ENCODE results near the gene WTIP. TPM values are rescaled to one million over a fixed set of nuclear protein-coding genes. Genes with fewer than 3 reads are reported as not detected.
"Not testable (repeated sequence)": the region's sequence is repeated elsewhere in the genome, so short reads cannot be mapped to it uniquely, and the experiment has no call there.

The WTIP gene
- total RNA-seq = under 1 TPM; 0.23 to 0.36 TPM

- Mint-ChIP-seq H3K9me3 (no peaks in the 10 kb centered on the region), H3K36me3 (no peaks in the 10 kb centered on the region), H3K27me3 (peaks cover 57% of the 10 kb centered on the region), H3K4me1 (no peaks in the 10 kb centered on the region), H3K27ac (no peak within 1 kb of the TSS), H3K4me3 (peak within 1 kb of the TSS; percentile 61)
- no peak for DNase-seq
These were observed at the start of gene WTIP for GRCh38 chr19:34480971-34481841. TSS of gene WTIP (plus strand) at chr19:34481758. CDS start at chr19:34481975, 217 bp downstream.

GRCh38 chr19:34432797-34433196 is 48.8 kb upstream of the WTIP start:
- Mint-ChIP-seq H3K4me3 (no peak overlapping the region), H3K36me3 (peaks cover 38% of the 10 kb centered on the region), H3K27me3 (no peaks in the 10 kb centered on the region), H3K27ac (no peak overlapping the region), H3K4me1 (peaks cover 33% of the 10 kb centered on the region), H3K9me3 (no peaks in the 10 kb centered on the region)
- no peak for DNase-seq

- no peak overlapping the region for H3K4me3 Mint-ChIP-seq
- DNase-seq = no peak
- peaks cover 30% of the 10 kb centered on the region for H3K36me3 Mint-ChIP-seq
- H3K4me1 Mint-ChIP-seq = peaks cover 14% of the 10 kb centered on the region
- H3K27ac Mint-ChIP-seq = no peak overlapping the region
- H3K9me3 Mint-ChIP-seq = no peaks in the 10 kb centered on the region
- no peaks in the 10 kb centered on the region for H3K27me3 Mint-ChIP-seq
These were observed 44.8 kb upstream of the WTIP start for GRCh38 chr19:34436716-34437115.

- no peak for DNase-seq
- peaks cover 4% of the 10 kb centered on the region for H3K4me1 Mint-ChIP-seq
- no peaks in the 10 kb centered on the region for H3K9me3 Mint-ChIP-seq
- peaks cover 37% of the 10 kb centered on the region for H3K36me3 Mint-ChIP-seq
- H3K27ac Mint-ChIP-seq = no peak overlapping the region
- no peaks in the 10 kb centered on the region for H3K27me3 Mint-ChIP-seq
- no peak overlapping the region for H3K4me3 Mint-ChIP-seq
These were observed 33.4 kb upstream of the WTIP start for GRCh38 chr19:34448191-34448590.

- Mint-ChIP-seq H3K4me1 (peaks cover 7% of the 10 kb centered on the region), H3K27me3 (no peaks in the 10 kb centered on the region), H3K9me3 (no peaks in the 10 kb centered on the region), H3K36me3 (peaks cover 13% of the 10 kb centered on the region), H3K4me3 (no peak overlapping the region), H3K27ac (no peak overlapping the region)
- DNase-seq = no peak
These were observed 28.8 kb upstream of the WTIP start for GRCh38 chr19:34452723-34453122.

- DNase-seq = no peak
- H3K4me1 Mint-ChIP-seq = peaks cover 7% of the 10 kb centered on the region
- no peak overlapping the region for H3K4me3 Mint-ChIP-seq
- no peaks in the 10 kb centered on the region for H3K27me3 Mint-ChIP-seq
- H3K36me3 Mint-ChIP-seq = peaks cover 14% of the 10 kb centered on the region
- no peaks in the 10 kb centered on the region for H3K9me3 Mint-ChIP-seq
- H3K27ac Mint-ChIP-seq = no peak overlapping the region
These were observed 27.5 kb upstream of the WTIP start for GRCh38 chr19:34454091-34454490.

- peaks cover 16% of the 10 kb centered on the region for H3K36me3 Mint-ChIP-seq
- H3K4me3 Mint-ChIP-seq = no peak overlapping the region
These were observed 26.9 kb upstream of the WTIP start for GRCh38 chr19:34454685-34455084.

GRCh38 chr19:34455783-34456480 is 25.6 kb upstream of the WTIP start:
- peaks cover 22% of the 10 kb centered on the region for H3K36me3 Mint-ChIP-seq
- DNase-seq, H3K4me1 Mint-ChIP-seq, H3K27me3 Mint-ChIP-seq, H3K4me3 Mint-ChIP-seq, H3K27ac Mint-ChIP-seq, H3K9me3 Mint-ChIP-seq: not testable (repeated sequence)

More at GRCh38 chr19:34454685-34455084, 26.9 kb upstream of the WTIP start:
- Mint-ChIP-seq H3K9me3 (no peaks in the 10 kb centered on the region), H3K27me3 (no peaks in the 10 kb centered on the region), H3K4me1 (peaks cover 7% of the 10 kb centered on the region), H3K27ac (no peak overlapping the region)
- no peak for DNase-seq

GRCh38 chr19:34457446-34457845 is 24.1 kb upstream of the WTIP start:
- H3K4me3 Mint-ChIP-seq = no peak overlapping the region

GRCh38 chr19:34458677-34459076 is 22.9 kb upstream of the WTIP start:
- Mint-ChIP-seq H3K27ac (no peak overlapping the region), H3K27me3 (no peaks in the 10 kb centered on the region), H3K4me1 (peaks cover 5% of the 10 kb centered on the region), H3K4me3 (no peak overlapping the region), H3K36me3 (peaks cover 35% of the 10 kb centered on the region), H3K9me3 (no peaks in the 10 kb centered on the region)
- no peak for DNase-seq

More at GRCh38 chr19:34457446-34457845, 24.1 kb upstream of the WTIP start:
- H3K9me3 Mint-ChIP-seq = no peaks in the 10 kb centered on the region
- peaks cover 5% of the 10 kb centered on the region for H3K4me1 Mint-ChIP-seq
- no peaks in the 10 kb centered on the region for H3K27me3 Mint-ChIP-seq
- H3K27ac Mint-ChIP-seq = peak overlapping the region; percentile 60
- no peak for DNase-seq
- peaks cover 32% of the 10 kb centered on the region for H3K36me3 Mint-ChIP-seq

- DNase-seq = no peak
- no peaks in the 10 kb centered on the region for H3K9me3 Mint-ChIP-seq
- H3K4me3 Mint-ChIP-seq = no peak overlapping the region
- peaks cover 2% of the 10 kb centered on the region for H3K4me1 Mint-ChIP-seq
- peak overlapping the region; percentile 19 for H3K27ac Mint-ChIP-seq
- no peaks in the 10 kb centered on the region for H3K27me3 Mint-ChIP-seq
- peaks cover 35% of the 10 kb centered on the region for H3K36me3 Mint-ChIP-seq
These were observed 21.9 kb upstream of the WTIP start for GRCh38 chr19:34459614-34460013.

- no peak for DNase-seq
- no peaks in the 10 kb centered on the region for H3K9me3 Mint-ChIP-seq
- peaks cover 2% of the 10 kb centered on the region for H3K4me1 Mint-ChIP-seq
- H3K27ac Mint-ChIP-seq = peak overlapping the region; percentile 43
- H3K36me3 Mint-ChIP-seq = peaks cover 38% of the 10 kb centered on the region
- H3K27me3 Mint-ChIP-seq = no peaks in the 10 kb centered on the region
- no peak overlapping the region for H3K4me3 Mint-ChIP-seq
These were observed 20.0 kb upstream of the WTIP start for GRCh38 chr19:34461375-34462100.

GRCh38 chr19:34464785-34465184 is 16.8 kb upstream of the WTIP start:
- H3K4me1 Mint-ChIP-seq, H3K27ac Mint-ChIP-seq, H3K9me3 Mint-ChIP-seq, H3K4me3 Mint-ChIP-seq, H3K27me3 Mint-ChIP-seq, DNase-seq: not testable (repeated sequence)
- H3K36me3 Mint-ChIP-seq = peaks cover 36% of the 10 kb centered on the region

- Mint-ChIP-seq H3K27ac (peak overlapping the region; percentile 26), H3K4me3 (no peak overlapping the region), H3K27me3 (no peaks in the 10 kb centered on the region), H3K9me3 (no peaks in the 10 kb centered on the region), H3K4me1 (no peaks in the 10 kb centered on the region), H3K36me3 (peaks cover 38% of the 10 kb centered on the region)
- DNase-seq = no peak
These were observed 13.1 kb upstream of the WTIP start for GRCh38 chr19:34468409-34468808.

GRCh38 chr19:34469026-34469425 is 12.5 kb upstream of the WTIP start:
- H3K36me3 Mint-ChIP-seq = peaks cover 39% of the 10 kb centered on the region
- H3K27ac Mint-ChIP-seq = not testable (repeated sequence)

More at GRCh38 chr19:34469026-34469425, 12.5 kb upstream of the WTIP start:
- DNase-seq, H3K4me3 Mint-ChIP-seq, H3K4me1 Mint-ChIP-seq, H3K9me3 Mint-ChIP-seq, H3K27me3 Mint-ChIP-seq: not testable (repeated sequence)

Measured in activated naive CD8-positive, alpha-beta T cell treated with anti-CD3 and anti-CD28 coated beads for 36 hours (primary cell).